Activated CD8-positive, alpha-beta T cell treated with anti-CD3 and anti-CD28 coated beads, Interleukin-2, amount 10 ng/mL, durations not matched to agents 7 days and 5 days (primary cell): Measurements from ENCODE around the gene RPN2. TPM values are rescaled to one million over a fixed set of nuclear protein-coding genes. Genes with fewer than 3 reads are reported as not detected.

Experiments
- ATAC-seq: fragments of 150-1000 bp; cut with Tn5 transposase; one replicate; pipeline ENCODE4 v1.10.0; 2021; ENCODE audit warnings: moderate library complexity
- CTCF ChIA-PET: fragments of 350-600 bp; sonication (Branson Sonifier 250); formaldehyde crosslinking; loops from one replicate; lab custom pipeline; 2021; ENCODE audit warnings: antibody characterized with exemption; lab: Charles Lee
- POLR2A ChIA-PET: fragments of 350-600 bp; sonication (Branson Sonifier 250); formaldehyde crosslinking; loops from one replicate; lab custom pipeline; 2021; ENCODE audit warnings: antibody characterized with exemption; lab: Charles Lee
- DNase-seq: peaks from one replicate; pipeline ENCODE4 v3.0.0-alpha.2; 2020
- H3K27ac Mint-ChIP-seq: one replicate; pipeline ENCODE4 v1.8.0; 2021; ENCODE audit warnings: mild to moderate bottlenecking, mixed read lengths
- H3K27me3 Mint-ChIP-seq: one replicate; pipeline ENCODE4 v1.8.0; 2021; ENCODE audit warnings: low read depth, mixed read lengths
- H3K36me3 Mint-ChIP-seq: one replicate; pipeline ENCODE4 v1.8.0; 2021; ENCODE audit warnings: low read depth, mixed read lengths
- H3K4me1 Mint-ChIP-seq: one replicate; pipeline ENCODE4 v1.8.0; 2021; ENCODE audit warnings: low read depth, mixed read lengths
- H3K4me3 Mint-ChIP-seq: one replicate; pipeline ENCODE4 v1.8.0; 2021; ENCODE audit warnings: mild to moderate bottlenecking, mixed read lengths
- H3K9me3 Mint-ChIP-seq: one replicate; pipeline ENCODE4 v1.8.0; 2022; ENCODE audit warnings: mixed read lengths; ENCODE audit not compliant: insufficient read depth
- total RNA-seq, 2 experiments: library from RNA; stranded (reverse); gene quantifications; one replicate each; pipeline ENCODE4 v1.2.3, GENCODE V29; 2021

The RPN2 gene
- total RNA-seq, 2 experiments from 2014 or later = 163 to 165 TPM

DNA sequence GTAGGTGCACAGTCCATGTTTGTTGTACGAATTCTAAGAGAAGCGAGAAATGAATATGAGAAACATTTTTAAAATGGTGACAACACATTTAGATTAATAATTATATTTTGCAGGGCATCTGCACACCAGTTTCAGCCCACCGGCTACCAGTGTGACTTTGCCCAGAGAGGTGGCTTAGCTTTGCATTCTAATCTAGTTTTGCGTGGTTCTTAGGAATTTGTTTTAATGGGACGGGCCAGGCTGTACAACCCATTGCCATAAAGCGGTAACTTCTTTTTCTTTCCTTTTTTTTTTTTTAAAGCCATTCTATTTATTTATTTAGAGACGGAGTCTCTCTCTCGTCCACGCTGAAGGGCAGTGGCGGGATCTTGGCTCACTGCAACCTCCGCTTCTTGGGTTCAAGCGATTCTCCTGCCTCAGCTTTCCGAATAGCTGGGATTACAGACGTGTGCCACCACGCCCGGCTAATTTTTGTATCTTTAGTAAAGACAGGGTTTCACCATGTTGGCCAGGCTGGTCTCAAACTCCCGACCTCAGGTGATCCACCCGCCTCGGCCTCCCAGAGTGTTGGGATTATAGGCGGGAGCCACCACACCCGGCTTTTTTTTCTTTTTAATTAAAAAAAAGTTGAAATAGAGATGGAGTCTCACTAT, 111.2 kb downstream of the RPN2 start:
- no peak for DNase-seq
- ChIA-PET CTCF (interaction anchor here (0.6 to 1.7 kb wide), 4 partner anchors 12 to 93 kb away, joined by 3 to 8 read pairs (median 4); no protein-coding TSS in a partner anchor), POLR2A (interaction anchor here (0.6 to 1.5 kb wide), 4 partner anchors 15 to 56 kb away, joined by 3 to 4 read pairs (median 4); partner anchors contain the start of gene SRC)
- Mint-ChIP-seq H3K4me1 (peaks cover 36% of the 10 kb centered on the region), H3K4me3 (peak overlapping the region; percentile 84), H3K36me3 (peaks cover 30% of the 10 kb centered on the region), H3K27me3 (no peaks in the 10 kb centered on the region), H3K27ac (peak overlapping the region; percentile 96), H3K9me3 (no peaks in the 10 kb centered on the region)
- no peak for ATAC-seq

Other genes starting within 250 kb of the RPN2 start
- gene SAMHD1, start 227.6 kb upstream of the RPN2 start, total RNA-seq = 100 to 1,000 TPM; 318 to 346 TPM
- 10 to 100 TPM; 55.6 to 56.3 TPM for gene RBL1, start 83.3 kb upstream of the RPN2 start, total RNA-seq
- gene MROH8, start 218 bp downstream of the RPN2 start, total RNA-seq = 1 to 10 TPM; 2.6 to 2.8 TPM
- gene GHRH, start 82.5 kb downstream of the RPN2 start, total RNA-seq = not detected
- gene MANBAL, start 110.3 kb downstream of the RPN2 start, total RNA-seq = 10 to 100 TPM; 10.1 to 10.9 TPM
- gene SRC, start 166.8 kb downstream of the RPN2 start, total RNA-seq = 1 to 10 TPM; 3.2 to 6.5 TPM